GM23338 (cell line): ENCODE results near the gene HPS5. TPM values are rescaled to one million over a fixed set of nuclear protein-coding genes. Genes with fewer than 3 reads are reported as not detected.

Experiments used
- ATAC-seq: fragments of 200-7000 bp; cut with Tn5 transposase; 3 replicates; pipeline ENCODE4 v1.9.1; 2020
- DNase-seq: peaks from one replicate; pipeline ENCODE4 v3.0.0-alpha.2; 2015; ENCODE audit warnings: low spot score
- H2AFZ ChIP-seq: fragments of 200-600 bp; sonication (generic); 2 replicates; pipeline ENCODE4 v1.8.0; 2016; ENCODE audit warnings: antibody characterized with exemption, mild to moderate bottlenecking, moderate library complexity
- H3F3A ChIP-seq: fragments of 200-600 bp; sonication (generic); replicated peaks from 2 replicates; pipeline ENCODE4 v1.8.0; 2017; ENCODE audit warnings: antibody characterized with exemption, mixed run types, low read depth
- H3K27ac ChIP-seq: fragments of 200-600 bp; sonication (generic); 2 replicates; pipeline ENCODE4 v1.6.1; 2016; ENCODE audit warnings: low read depth
- H3K27me3 ChIP-seq: fragments of 200-600 bp; sonication (generic); 2 replicates; pipeline ENCODE4 v1.8.0; 2016; ENCODE audit warnings: mild to moderate bottlenecking, mixed run types, moderate library complexity; ENCODE audit not compliant: insufficient read depth
- H3K36me3 ChIP-seq: fragments of 200-600 bp; sonication (generic); 2 replicates; pipeline ENCODE4 v1.8.0; 2016; ENCODE audit warnings: mild to moderate bottlenecking; ENCODE audit not compliant: insufficient read depth
- H3K4me1 ChIP-seq: fragments of 200-600 bp; sonication (generic); 2 replicates; pipeline ENCODE4 v1.8.0; 2016; ENCODE audit warnings: mild to moderate bottlenecking, moderate library complexity; ENCODE audit not compliant: insufficient read depth
- H3K4me2 ChIP-seq: fragments of 200-600 bp; sonication (generic); 2 replicates; pipeline ENCODE4 v1.7.1; 2017; ENCODE audit warnings: mixed run types
- H3K4me3 ChIP-seq: fragments of 200-600 bp; sonication (generic); 2 replicates; pipeline ENCODE4 v1.6.1; 2016; ENCODE audit warnings: mixed run types
- H3K79me2 ChIP-seq: fragments of 200-600 bp; sonication (generic); replicated peaks from 2 replicates; pipeline ENCODE4 v1.8.0; 2017; ENCODE audit warnings: mild to moderate bottlenecking; ENCODE audit not compliant: insufficient read depth
- H3K9me2 ChIP-seq: fragments of 200-600 bp; sonication (generic); 2 replicates; pipeline ENCODE4 v1.8.0; 2017; ENCODE audit not compliant: insufficient read depth
- H4K20me1 ChIP-seq: fragments of 200-600 bp; sonication (generic); replicated peaks from 2 replicates; pipeline ENCODE4 v1.8.0; 2017; ENCODE audit warnings: mild to moderate bottlenecking; ENCODE audit not compliant: insufficient read depth
- H3K27ac Mint-ChIP-seq: 2 replicates; pipeline ENCODE4 v1.8.0; 2020; ENCODE audit warnings: inconsistent platforms, mild to moderate bottlenecking, moderate library complexity, mixed read lengths
- H3K27me3 Mint-ChIP-seq: 3 replicates; pipeline ENCODE4 v1.8.0; 2022; ENCODE audit warnings: low read depth, mild to moderate bottlenecking, moderate library complexity, mixed read lengths, inconsistent platforms; ENCODE audit not compliant: insufficient read depth, poor library complexity
- H3K36me3 Mint-ChIP-seq: 3 replicates; pipeline ENCODE4 v1.8.0; 2021; ENCODE audit warnings: low read depth, mild to moderate bottlenecking, inconsistent platforms, moderate library complexity, mixed read lengths
- H3K4me1 Mint-ChIP-seq: 3 replicates; pipeline ENCODE4 v1.8.0; 2020; ENCODE audit warnings: mild to moderate bottlenecking, inconsistent platforms, mixed read lengths
- H3K4me3 Mint-ChIP-seq: 3 replicates; pipeline ENCODE4 v1.8.0; 2021; ENCODE audit warnings: moderate library complexity, mild to moderate bottlenecking, inconsistent platforms, mixed read lengths
- H3K9me3 Mint-ChIP-seq: 3 replicates; pipeline ENCODE4 v1.8.0; 2020; ENCODE audit warnings: moderate library complexity, mild to moderate bottlenecking, inconsistent platforms, mixed read lengths
- CREB1 ChIP-seq: fragments of 250-450 bp; sonication (Bioruptor Pico); IDR thresholded peaks from 2 replicates; pipeline ENCODE4 v1.5.0; 2020; ENCODE audit warnings: low read depth, mild to moderate bottlenecking, moderate library complexity
- EZH2 ChIP-seq: fragments of 200-600 bp; sonication (generic); IDR thresholded peaks from one replicate; pipeline ENCODE4 v1.8.0; 2017; ENCODE audit warnings: antibody characterized with exemption, mild to moderate bottlenecking, low read depth; ENCODE audit not compliant: unreplicated experiment
- EZH2phosphoT487 ChIP-seq: fragments of 200-600 bp; sonication (generic); IDR thresholded peaks from one replicate; pipeline ENCODE4 v1.8.1; 2018; ENCODE audit warnings: antibody characterized with exemption; ENCODE audit not compliant: unreplicated experiment
- JUNB ChIP-seq: IDR thresholded peaks from one replicate; pipeline ENCODE4 v1.6.1; 2016; ENCODE audit warnings: antibody characterized with exemption; ENCODE audit not compliant: unreplicated experiment
- NANOG ChIP-seq: IDR thresholded peaks from 2 replicates; pipeline ENCODE4 v1.6.1; 2016; ENCODE audit warnings: antibody characterized with exemption, borderline replicate concordance
- POLR2AphosphoS5 ChIP-seq: IDR thresholded peaks from 2 replicates; pipeline ENCODE4 v1.6.1; 2016; ENCODE audit warnings: antibody characterized with exemption, low read depth
- STAT1 ChIP-seq: IDR thresholded peaks from one replicate; pipeline ENCODE4 v1.6.1; 2016; ENCODE audit warnings: antibody characterized with exemption; ENCODE audit not compliant: unreplicated experiment
- ZNF114 ChIP-seq: fragments of 250-450 bp; sonication (Bioruptor Pico); IDR thresholded peaks from 2 replicates; pipeline ENCODE4 v1.5.0; 2020; ENCODE audit warnings: mild to moderate bottlenecking, moderate library complexity
- ZNF331 ChIP-seq: fragments of 250-450 bp; sonication (Bioruptor Pico); IDR thresholded peaks from 2 replicates; pipeline ENCODE4 v1.5.0; 2020; ENCODE audit warnings: low read depth, mild to moderate bottlenecking, moderate library complexity
- polyA plus RNA-seq: library from polyadenylated mRNA; unstranded; fragments of >200 nt; fragmentation: Nextera tagmentation; extraction: Ambion mirVana; gene quantifications from 2 replicates; pipeline ENCODE4 v1.2.1, GENCODE V29; 2016
- total RNA-seq: library from RNA; depleted of rRNA; stranded (reverse); fragments of >200 nt; shearing (Covaris generic); gene quantifications from 2 replicates; pipeline ENCODE4 v1.2.3, GENCODE V29; 2014
- TF ChIP-seq, protein P1 (sequence below): fragments of 250-450 bp; sonication (Bioruptor Pico); IDR thresholded peaks from 2 replicates; pipeline ENCODE4 v1.5.0; 2020; ENCODE audit warnings: mild to moderate bottlenecking, moderate library complexity
- TF ChIP-seq, protein P2 (sequence below), 2 experiments: fragments of 200-600 bp in 1 of 2; sonication (generic) in 1 of 2; conservative IDR thresholded peaks; 2 replicates each; pipeline versions ENCODE4 v1.5.1 to v1.6.1; 2016 to 2017; ENCODE audit warnings: antibody characterized with exemption in 2 of 2, low read depth in 2 of 2, mild to moderate bottlenecking in 2 of 2, moderate library complexity in 1 of 2
- TF ChIP-seq, protein P3 (sequence below): IDR thresholded peaks from one replicate; pipeline ENCODE4 v1.6.1; 2018; ENCODE audit warnings: antibody characterized with exemption; ENCODE audit not compliant: unreplicated experiment
- TF ChIP-seq, protein P4 (sequence below): IDR thresholded peaks from 2 replicates; pipeline ENCODE4 v1.6.1; 2016; ENCODE audit warnings: antibody characterized with exemption

Gene HPS5
- total and polyA plus RNA-seq, 2 experiments from 2014 or later = 11.5 to 18.6 TPM

DNA sequence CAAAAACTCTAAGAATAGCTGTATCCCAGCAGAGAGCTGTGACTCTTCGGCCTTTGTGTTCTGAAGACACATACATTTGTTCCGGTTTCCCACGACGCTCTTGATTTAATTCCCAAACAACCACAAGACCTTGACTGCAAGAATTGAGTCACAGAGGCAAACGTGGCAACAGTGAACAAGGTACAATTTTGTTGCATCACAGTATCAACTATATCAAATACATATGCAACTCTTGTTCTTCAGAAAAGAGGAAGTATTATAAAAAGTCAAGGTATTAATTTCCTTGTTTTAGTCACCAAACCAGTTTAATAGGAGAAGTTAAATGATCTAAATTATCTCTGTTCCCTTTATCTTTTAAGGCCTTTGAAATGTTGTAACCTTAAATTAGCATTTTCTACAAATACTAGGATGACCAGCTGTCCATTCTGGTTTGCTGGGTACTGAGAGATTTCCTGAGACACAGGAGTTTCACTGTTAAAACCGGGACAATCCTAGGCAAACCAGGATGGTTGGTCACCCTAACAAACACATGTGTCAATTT is 11.1 kb downstream of the HPS5 start:
- Histone ChIP-seq H3K79me2 (peaks cover 35% of the 10 kb centered on the region), H3K9me2 (no peaks in the 10 kb centered on the region), H3K4me2 (no peak overlapping the region), H3K36me3 (peaks cover 41% of the 10 kb centered on the region), H4K20me1 (no peaks in the 10 kb centered on the region; the same call in none of the 2 replicates), H3K4me1 (no peaks in the 10 kb centered on the region), H3K27ac (no peak overlapping the region), H2AFZ (no peak overlapping the region), H3F3A (no peaks in the 10 kb centered on the region), H3K4me3 (no peak overlapping the region), H3K27me3 (no peaks in the 10 kb centered on the region)
- Mint-ChIP-seq H3K36me3 (peaks cover 39% of the 10 kb centered on the region), H3K27me3 (no peaks in the 10 kb centered on the region), H3K4me3 (no peak overlapping the region), H3K9me3 (no peaks in the 10 kb centered on the region), H3K4me1 (no peaks in the 10 kb centered on the region), H3K27ac (no peak overlapping the region)
- ATAC-seq = no peak
- TF ChIP-seq, protein P1, sequence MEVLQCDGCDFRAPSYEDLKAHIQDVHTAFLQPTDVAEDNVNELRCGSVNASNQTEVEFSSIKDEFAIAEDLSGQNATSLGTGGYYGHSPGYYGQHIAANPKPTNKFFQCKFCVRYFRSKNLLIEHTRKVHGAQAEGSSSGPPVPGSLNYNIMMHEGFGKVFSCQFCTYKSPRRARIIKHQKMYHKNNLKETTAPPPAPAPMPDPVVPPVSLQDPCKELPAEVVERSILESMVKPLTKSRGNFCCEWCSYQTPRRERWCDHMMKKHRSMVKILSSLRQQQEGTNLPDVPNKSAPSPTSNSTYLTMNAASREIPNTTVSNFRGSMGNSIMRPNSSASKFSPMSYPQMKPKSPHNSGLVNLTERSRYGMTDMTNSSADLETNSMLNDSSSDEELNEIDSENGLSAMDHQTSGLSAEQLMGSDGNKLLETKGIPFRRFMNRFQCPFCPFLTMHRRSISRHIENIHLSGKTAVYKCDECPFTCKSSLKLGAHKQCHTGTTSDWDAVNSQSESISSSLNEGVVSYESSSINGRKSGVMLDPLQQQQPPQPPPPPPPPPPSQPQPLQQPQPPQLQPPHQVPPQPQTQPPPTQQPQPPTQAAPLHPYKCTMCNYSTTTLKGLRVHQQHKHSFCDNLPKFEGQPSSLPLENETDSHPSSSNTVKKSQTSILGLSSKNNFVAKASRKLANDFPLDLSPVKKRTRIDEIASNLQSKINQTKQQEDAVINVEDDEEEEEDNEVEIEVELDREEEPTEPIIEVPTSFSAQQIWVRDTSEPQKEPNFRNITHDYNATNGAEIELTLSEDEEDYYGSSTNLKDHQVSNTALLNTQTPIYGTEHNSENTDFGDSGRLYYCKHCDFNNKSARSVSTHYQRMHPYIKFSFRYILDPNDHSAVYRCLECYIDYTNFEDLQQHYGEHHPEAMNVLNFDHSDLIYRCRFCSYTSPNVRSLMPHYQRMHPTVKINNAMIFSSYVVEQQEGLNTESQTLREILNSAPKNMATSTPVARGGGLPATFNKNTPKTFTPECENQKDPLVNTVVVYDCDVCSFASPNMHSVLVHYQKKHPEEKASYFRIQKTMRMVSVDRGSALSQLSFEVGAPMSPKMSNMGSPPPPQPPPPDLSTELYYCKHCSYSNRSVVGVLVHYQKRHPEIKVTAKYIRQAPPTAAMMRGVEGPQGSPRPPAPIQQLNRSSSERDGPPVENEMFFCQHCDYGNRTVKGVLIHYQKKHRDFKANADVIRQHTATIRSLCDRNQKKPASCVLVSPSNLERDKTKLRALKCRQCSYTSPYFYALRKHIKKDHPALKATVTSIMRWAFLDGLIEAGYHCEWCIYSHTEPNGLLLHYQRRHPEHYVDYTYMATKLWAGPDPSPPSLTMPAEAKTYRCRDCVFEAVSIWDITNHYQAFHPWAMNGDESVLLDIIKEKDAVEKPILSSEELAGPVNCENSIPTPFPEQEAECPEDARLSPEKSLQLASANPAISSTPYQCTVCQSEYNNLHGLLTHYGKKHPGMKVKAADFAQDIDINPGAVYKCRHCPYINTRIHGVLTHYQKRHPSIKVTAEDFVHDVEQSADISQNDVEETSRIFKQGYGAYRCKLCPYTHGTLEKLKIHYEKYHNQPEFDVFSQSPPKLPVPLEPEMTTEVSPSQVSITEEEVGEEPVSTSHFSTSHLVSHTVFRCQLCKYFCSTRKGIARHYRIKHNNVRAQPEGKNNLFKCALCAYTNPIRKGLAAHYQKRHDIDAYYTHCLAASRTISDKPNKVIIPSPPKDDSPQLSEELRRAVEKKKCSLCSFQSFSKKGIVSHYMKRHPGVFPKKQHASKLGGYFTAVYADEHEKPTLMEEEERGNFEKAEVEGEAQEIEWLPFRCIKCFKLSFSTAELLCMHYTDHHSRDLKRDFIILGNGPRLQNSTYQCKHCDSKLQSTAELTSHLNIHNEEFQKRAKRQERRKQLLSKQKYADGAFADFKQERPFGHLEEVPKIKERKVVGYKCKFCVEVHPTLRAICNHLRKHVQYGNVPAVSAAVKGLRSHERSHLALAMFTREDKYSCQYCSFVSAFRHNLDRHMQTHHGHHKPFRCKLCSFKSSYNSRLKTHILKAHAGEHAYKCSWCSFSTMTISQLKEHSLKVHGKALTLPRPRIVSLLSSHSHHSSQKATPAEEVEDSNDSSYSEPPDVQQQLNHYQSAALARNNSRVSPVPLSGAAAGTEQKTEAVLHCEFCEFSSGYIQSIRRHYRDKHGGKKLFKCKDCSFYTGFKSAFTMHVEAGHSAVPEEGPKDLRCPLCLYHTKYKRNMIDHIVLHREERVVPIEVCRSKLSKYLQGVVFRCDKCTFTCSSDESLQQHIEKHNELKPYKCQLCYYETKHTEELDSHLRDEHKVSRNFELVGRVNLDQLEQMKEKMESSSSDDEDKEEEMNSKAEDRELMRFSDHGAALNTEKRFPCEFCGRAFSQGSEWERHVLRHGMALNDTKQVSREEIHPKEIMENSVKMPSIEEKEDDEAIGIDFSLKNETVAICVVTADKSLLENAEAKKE (CRISPR knock-in tag) = no peak
- TF ChIP-seq, protein P2, sequence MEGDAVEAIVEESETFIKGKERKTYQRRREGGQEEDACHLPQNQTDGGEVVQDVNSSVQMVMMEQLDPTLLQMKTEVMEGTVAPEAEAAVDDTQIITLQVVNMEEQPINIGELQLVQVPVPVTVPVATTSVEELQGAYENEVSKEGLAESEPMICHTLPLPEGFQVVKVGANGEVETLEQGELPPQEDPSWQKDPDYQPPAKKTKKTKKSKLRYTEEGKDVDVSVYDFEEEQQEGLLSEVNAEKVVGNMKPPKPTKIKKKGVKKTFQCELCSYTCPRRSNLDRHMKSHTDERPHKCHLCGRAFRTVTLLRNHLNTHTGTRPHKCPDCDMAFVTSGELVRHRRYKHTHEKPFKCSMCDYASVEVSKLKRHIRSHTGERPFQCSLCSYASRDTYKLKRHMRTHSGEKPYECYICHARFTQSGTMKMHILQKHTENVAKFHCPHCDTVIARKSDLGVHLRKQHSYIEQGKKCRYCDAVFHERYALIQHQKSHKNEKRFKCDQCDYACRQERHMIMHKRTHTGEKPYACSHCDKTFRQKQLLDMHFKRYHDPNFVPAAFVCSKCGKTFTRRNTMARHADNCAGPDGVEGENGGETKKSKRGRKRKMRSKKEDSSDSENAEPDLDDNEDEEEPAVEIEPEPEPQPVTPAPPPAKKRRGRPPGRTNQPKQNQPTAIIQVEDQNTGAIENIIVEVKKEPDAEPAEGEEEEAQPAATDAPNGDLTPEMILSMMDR (conservative IDR thresholded peaks at IDR 0.05; ENCODE audit: low read depth in 2 of 2) = no peak
- no peak for TF ChIP-seq ZNF114
- TF ChIP-seq JUNB = no peak
- TF ChIP-seq, protein P3, sequence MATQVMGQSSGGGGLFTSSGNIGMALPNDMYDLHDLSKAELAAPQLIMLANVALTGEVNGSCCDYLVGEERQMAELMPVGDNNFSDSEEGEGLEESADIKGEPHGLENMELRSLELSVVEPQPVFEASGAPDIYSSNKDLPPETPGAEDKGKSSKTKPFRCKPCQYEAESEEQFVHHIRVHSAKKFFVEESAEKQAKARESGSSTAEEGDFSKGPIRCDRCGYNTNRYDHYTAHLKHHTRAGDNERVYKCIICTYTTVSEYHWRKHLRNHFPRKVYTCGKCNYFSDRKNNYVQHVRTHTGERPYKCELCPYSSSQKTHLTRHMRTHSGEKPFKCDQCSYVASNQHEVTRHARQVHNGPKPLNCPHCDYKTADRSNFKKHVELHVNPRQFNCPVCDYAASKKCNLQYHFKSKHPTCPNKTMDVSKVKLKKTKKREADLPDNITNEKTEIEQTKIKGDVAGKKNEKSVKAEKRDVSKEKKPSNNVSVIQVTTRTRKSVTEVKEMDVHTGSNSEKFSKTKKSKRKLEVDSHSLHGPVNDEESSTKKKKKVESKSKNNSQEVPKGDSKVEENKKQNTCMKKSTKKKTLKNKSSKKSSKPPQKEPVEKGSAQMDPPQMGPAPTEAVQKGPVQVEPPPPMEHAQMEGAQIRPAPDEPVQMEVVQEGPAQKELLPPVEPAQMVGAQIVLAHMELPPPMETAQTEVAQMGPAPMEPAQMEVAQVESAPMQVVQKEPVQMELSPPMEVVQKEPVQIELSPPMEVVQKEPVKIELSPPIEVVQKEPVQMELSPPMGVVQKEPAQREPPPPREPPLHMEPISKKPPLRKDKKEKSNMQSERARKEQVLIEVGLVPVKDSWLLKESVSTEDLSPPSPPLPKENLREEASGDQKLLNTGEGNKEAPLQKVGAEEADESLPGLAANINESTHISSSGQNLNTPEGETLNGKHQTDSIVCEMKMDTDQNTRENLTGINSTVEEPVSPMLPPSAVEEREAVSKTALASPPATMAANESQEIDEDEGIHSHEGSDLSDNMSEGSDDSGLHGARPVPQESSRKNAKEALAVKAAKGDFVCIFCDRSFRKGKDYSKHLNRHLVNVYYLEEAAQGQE = no peak
- TF ChIP-seq CREB1 (CRISPR knock-in tag) = no peak
- TF ChIP-seq, protein P4, sequence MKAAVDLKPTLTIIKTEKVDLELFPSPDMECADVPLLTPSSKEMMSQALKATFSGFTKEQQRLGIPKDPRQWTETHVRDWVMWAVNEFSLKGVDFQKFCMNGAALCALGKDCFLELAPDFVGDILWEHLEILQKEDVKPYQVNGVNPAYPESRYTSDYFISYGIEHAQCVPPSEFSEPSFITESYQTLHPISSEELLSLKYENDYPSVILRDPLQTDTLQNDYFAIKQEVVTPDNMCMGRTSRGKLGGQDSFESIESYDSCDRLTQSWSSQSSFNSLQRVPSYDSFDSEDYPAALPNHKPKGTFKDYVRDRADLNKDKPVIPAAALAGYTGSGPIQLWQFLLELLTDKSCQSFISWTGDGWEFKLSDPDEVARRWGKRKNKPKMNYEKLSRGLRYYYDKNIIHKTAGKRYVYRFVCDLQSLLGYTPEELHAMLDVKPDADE = no peak
- TF ChIP-seq ZNF331 (CRISPR knock-in tag) = no peak
- TF ChIP-seq EZH2 = no peak
- TF ChIP-seq NANOG = no peak
- TF ChIP-seq STAT1 = no peak
- TF ChIP-seq POLR2AphosphoS5 = no peak
- no peak for TF ChIP-seq EZH2phosphoT487
- no peak for DNase-seq
